PC-3 (cell line): Measurements from ENCODE around the gene AK8.

ENCODE experiments used
- CTCF ChIP-seq: fragments of 300-600 bp; sonication (generic); conservative IDR thresholded peaks from 2 replicates; pipeline ENCODE4 v1.5.1; 2017; ENCODE audit warnings: antibody characterized with exemption, low read depth, mild to moderate bottlenecking, low read length
- EZH2 ChIP-seq: fragments of 300-600 bp; sonication (generic); IDR thresholded peaks from one replicate; pipeline ENCODE4 v1.6.1; 2017; ENCODE audit warnings: antibody characterized with exemption, mild to moderate bottlenecking, low read length; ENCODE audit not compliant: unreplicated experiment
- EZH2phosphoT487 ChIP-seq: fragments of 300-600 bp; sonication (generic); IDR thresholded peaks from 2 replicates; pipeline ENCODE4 v1.6.1; 2018; ENCODE audit warnings: mild to moderate bottlenecking, antibody characterized with exemption, low read length, borderline replicate concordance

- no peak for TF ChIP-seq CTCF
- TF ChIP-seq EZH2phosphoT487 = no peak
- TF ChIP-seq EZH2 = no peak
Measured at GRCh38 chr9:132853482-132853881, 24.6 kb downstream of the AK8 start.
